Measurements from ENCODE around the gene CD160.

DNA sequence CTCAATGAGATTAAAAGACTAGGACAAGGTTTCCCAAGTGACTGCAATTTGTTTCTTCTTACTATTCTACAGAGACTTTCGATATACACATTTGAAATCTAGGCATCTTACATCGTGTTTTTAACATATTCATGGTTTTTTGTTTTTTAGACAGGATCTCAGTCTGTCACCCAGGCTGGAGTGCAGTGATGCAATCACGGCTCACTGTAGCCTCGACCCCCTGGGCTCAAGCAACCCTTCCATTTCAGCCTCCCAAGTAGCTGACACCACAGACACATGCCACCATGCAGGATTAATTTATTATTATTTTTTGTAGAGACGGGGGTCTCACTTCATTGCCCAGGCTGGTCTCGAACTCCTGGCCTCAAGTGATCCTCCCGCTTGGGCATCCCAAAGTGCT lies 13.7 kb upstream of the CD160 start:
- no peak for TF ChIP-seq POLR2A (IDR thresholded peaks at IDR 0.05)
- TF ChIP-seq, protein P1, sequence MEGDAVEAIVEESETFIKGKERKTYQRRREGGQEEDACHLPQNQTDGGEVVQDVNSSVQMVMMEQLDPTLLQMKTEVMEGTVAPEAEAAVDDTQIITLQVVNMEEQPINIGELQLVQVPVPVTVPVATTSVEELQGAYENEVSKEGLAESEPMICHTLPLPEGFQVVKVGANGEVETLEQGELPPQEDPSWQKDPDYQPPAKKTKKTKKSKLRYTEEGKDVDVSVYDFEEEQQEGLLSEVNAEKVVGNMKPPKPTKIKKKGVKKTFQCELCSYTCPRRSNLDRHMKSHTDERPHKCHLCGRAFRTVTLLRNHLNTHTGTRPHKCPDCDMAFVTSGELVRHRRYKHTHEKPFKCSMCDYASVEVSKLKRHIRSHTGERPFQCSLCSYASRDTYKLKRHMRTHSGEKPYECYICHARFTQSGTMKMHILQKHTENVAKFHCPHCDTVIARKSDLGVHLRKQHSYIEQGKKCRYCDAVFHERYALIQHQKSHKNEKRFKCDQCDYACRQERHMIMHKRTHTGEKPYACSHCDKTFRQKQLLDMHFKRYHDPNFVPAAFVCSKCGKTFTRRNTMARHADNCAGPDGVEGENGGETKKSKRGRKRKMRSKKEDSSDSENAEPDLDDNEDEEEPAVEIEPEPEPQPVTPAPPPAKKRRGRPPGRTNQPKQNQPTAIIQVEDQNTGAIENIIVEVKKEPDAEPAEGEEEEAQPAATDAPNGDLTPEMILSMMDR (IDR thresholded peaks at IDR 0.05) = no peak

Data from testis (tissue), 2 donors.